HepG2 (cell line): ENCODE data around the gene POFUT1. TPM values are rescaled to one million over a fixed set of nuclear protein-coding genes. Genes with fewer than 3 reads are reported as not detected.

ENCODE experiments used
- ATAC-seq: fragments of 200-7000 bp; cut with Tn5 transposase; 3 replicates; pipeline ENCODE4 v1.9.1; 2020; ENCODE audit warnings: mild to moderate bottlenecking, moderate library complexity
- BruUV-seq: library from RNA; stranded (reverse); fragments of 400-500 nt; replicated peaks from 2 replicates; lab custom pipeline; 2021; lab: Mats Ljungman, UMichigan
- CTCF ChIA-PET: fragments of 300-600 bp; formaldehyde crosslinking; extraction: SDS; loops from one replicate; lab custom pipeline; 2021; ENCODE audit warnings: low total read pairs, inconsistent platforms, low intra/inter-chr PET ratio; lab: Yijun Ruan, JAX
- POLR2A ChIA-PET: fragments of 350-600 bp; sonication (Branson Sonifier 250); formaldehyde crosslinking; loops from one replicate; lab custom pipeline; 2020; ENCODE audit warnings: antibody characterized with exemption, inconsistent platforms; lab: Yijun Ruan, JAX
- DNase-seq: peaks from one replicate; pipeline ENCODE4 v3.0.0-alpha.2; 2015; ENCODE audit warnings: low spot score
- FAIRE-seq: peaks from 3 replicates; lab custom pipeline; 2011; peaks lifted over from hg19 to GRCh38; lab: Jason Lieb, UNC
- H2AFZ ChIP-seq: one replicate; pipeline ENCODE4 v1.6.1; 2011; ENCODE audit warnings: low read length, inconsistent platforms
- H3K27ac ChIP-seq: fragments of 300-600 bp; 3 replicates; pipeline ENCODE4 v1.8.0; 2011; ENCODE audit warnings: mixed run types, mild to moderate bottlenecking, mixed read lengths, low read length, inconsistent platforms; ENCODE audit not compliant: insufficient read depth; ENCODE audit errors: extremely low read length
- H3K27me3 ChIP-seq, 2 experiments: fragments of 200-600 bp in 1 of 2; 2 replicates in 1 of 2; 3 replicates in 1 of 2; pipeline versions ENCODE4 v1.6.0 to v1.8.0; 2011; ENCODE audit warnings: low read length in 2 of 2, mild to moderate bottlenecking in 2 of 2, moderate library complexity in 2 of 2, inconsistent platforms in 1 of 2; ENCODE audit not compliant: insufficient read depth in 2 of 2, control insufficient read depth in 1 of 2
- H3K36me3 ChIP-seq, 2 experiments: fragments of 200-600 bp in 1 of 2; replicated peaks in 1 of 2; 2 replicates in 1 of 2; 3 replicates in 1 of 2; pipeline versions ENCODE4 v1.5.1 to v1.8.0; 2011; ENCODE audit warnings: low read length in 2 of 2, inconsistent platforms in 1 of 2; ENCODE audit not compliant: insufficient read depth in 2 of 2, control insufficient read depth in 1 of 2
- H3K4me1 ChIP-seq: 2 replicates; pipeline ENCODE4 v1.5.1; 2012; ENCODE audit warnings: low read length, inconsistent platforms; ENCODE audit not compliant: insufficient read depth
- H3K4me2 ChIP-seq: 2 replicates; pipeline ENCODE4 v1.6.0; 2011; ENCODE audit warnings: low read depth, low read length, inconsistent platforms
- H3K4me3 ChIP-seq, 3 experiments: fragments of 200-600 bp in 1 of 3; sonication (generic), shearing (Covaris generic) in 1 of 3; replicated peaks in 1 of 3; 2 replicates each; pipeline ENCODE4 v1.5.1; 2011 to 2016; ENCODE audit warnings: low read length in 3 of 3, inconsistent platforms in 2 of 3, low read depth in 2 of 3, mild to moderate bottlenecking in 2 of 3, control low read depth in 1 of 3, mixed read lengths in 1 of 3; ENCODE audit not compliant: insufficient read depth in 1 of 3
- H3K79me2 ChIP-seq: one replicate; pipeline ENCODE4 v1.6.1; 2011; ENCODE audit warnings: low read length, inconsistent platforms; ENCODE audit not compliant: insufficient read depth
- H3K9ac ChIP-seq: 2 replicates; pipeline ENCODE4 v1.6.0; 2011; ENCODE audit warnings: mild to moderate bottlenecking, low read depth, low read length, inconsistent platforms; ENCODE audit not compliant: insufficient read depth
- H3K9me3 ChIP-seq: 2 replicates; pipeline ENCODE4 v1.5.1; 2012; ENCODE audit warnings: mild to moderate bottlenecking, low read length
- H4K20me1 ChIP-seq: 2 replicates; pipeline ENCODE4 v1.6.0; 2011; ENCODE audit warnings: inconsistent platforms, mild to moderate bottlenecking, low read length, moderate library complexity; ENCODE audit not compliant: insufficient read depth
- CBX1 ChIP-seq: IDR thresholded peaks from one replicate; pipeline ENCODE4 v1.6.1; 2016; ENCODE audit warnings: antibody characterized with exemption, low read depth
- EEA1 ChIP-seq: sonication (generic); formaldehyde crosslinking; IDR thresholded peaks from 2 replicates; pipeline ENCODE4 v1.5.1; 2020; ENCODE audit warnings: mild to moderate bottlenecking, missing genetic modification reagents, borderline replicate concordance
- ETS1 ChIP-seq: sonication (generic); formaldehyde crosslinking; IDR thresholded peaks from 2 replicates; pipeline ENCODE4 v1.4.0; 2020; ENCODE audit warnings: missing genetic modification reagents
- KLF15 ChIP-seq: sonication (generic); formaldehyde crosslinking; IDR thresholded peaks from 2 replicates; pipeline ENCODE4 v1.8.1; 2023; ENCODE audit warnings: borderline replicate concordance, mild to moderate bottlenecking, inconsistent platforms, missing genetic modification reagents, mixed read lengths
- MED1 ChIP-seq: sonication (generic); formaldehyde crosslinking; IDR thresholded peaks from 2 replicates; pipeline ENCODE4 v1.4.0; 2020; ENCODE audit warnings: missing genetic modification reagents
- POLR2G ChIP-seq: fragments of 200-400 bp; formaldehyde crosslinking; IDR thresholded peaks from 2 replicates; pipeline ENCODE4 v1.6.1; 2018; ENCODE audit warnings: mild to moderate bottlenecking, low read depth, low read length, moderate library complexity
- PRPF4 ChIP-seq: fragments of 200-400 bp; formaldehyde crosslinking; IDR thresholded peaks from 2 replicates; pipeline ENCODE4 v1.6.1; 2016; ENCODE audit warnings: low read length, low read depth; ENCODE audit not compliant: poor library complexity, severe bottlenecking
- TRIM24 ChIP-seq: sonication (generic); formaldehyde crosslinking; IDR thresholded peaks from 2 replicates; pipeline ENCODE4 v1.8.0; 2022; ENCODE audit warnings: mild to moderate bottlenecking, missing genetic modification reagents
- ZNF180 ChIP-seq: sonication (generic); formaldehyde crosslinking; IDR thresholded peaks from 2 replicates; pipeline ENCODE4 v1.4.0; 2020; ENCODE audit warnings: low read depth, missing genetic modification reagents, borderline replicate concordance
- ZNF20 ChIP-seq: sonication (generic); formaldehyde crosslinking; IDR thresholded peaks from 2 replicates; pipeline ENCODE4 v1.4.0; 2020; ENCODE audit warnings: mild to moderate bottlenecking, moderate library complexity, missing genetic modification reagents
- ZNF441 ChIP-seq: sonication (generic); formaldehyde crosslinking; IDR thresholded peaks from 2 replicates; pipeline ENCODE4 v1.7.0; 2021; ENCODE audit warnings: missing genetic modification reagents, borderline replicate concordance
- ZNF530 ChIP-seq: sonication (generic); formaldehyde crosslinking; IDR thresholded peaks from 2 replicates; pipeline ENCODE4 v1.5.0; 2020; ENCODE audit warnings: low read depth, mild to moderate bottlenecking, missing genetic modification reagents
- ZNF562 ChIP-seq: sonication (generic); formaldehyde crosslinking; IDR thresholded peaks from 2 replicates; pipeline ENCODE4 v1.8.0; 2022; ENCODE audit warnings: missing genetic modification reagents, borderline replicate concordance
- ZSCAN29 ChIP-seq: sonication (generic); formaldehyde crosslinking; conservative IDR thresholded peaks from 2 replicates; pipeline ENCODE4 v1.4.0; 2020; ENCODE audit warnings: mild to moderate bottlenecking, missing genetic modification reagents
- WGBS: methylation state at CpG from one replicate; pipeline ENCODE4 v1.1.6; 2017; ENCODE audit warnings: low lambda C conversion rate; 5-methylcytosine and 5-hydroxymethylcytosine counted together
- in situ Hi-C: cut with HindIII; loops from 2 replicates; pipeline ENCODE4 v1.10.0; 2017; ENCODE audit warnings: low pct_unique_long_range_greater_than_20kb; ENCODE audit not compliant: extremely low pct_ligation_motif_present
- intact Hi-C: fragments of 100-400 bp; cut with micrococcal nuclease; formaldehyde crosslinking; loops from one replicate; pipeline ENCODE4 v1.10.0; 2022; ENCODE audit not compliant: unreplicated experiment
- polyA plus RNA-seq, 8 experiments: library from polyadenylated mRNA; depleted of rRNA in 3 of 8; stranded (reverse) in 7 of 8; unstranded in 1 of 8; fragments of >200 nt; fragmentation: Illumina TruSeq in 4 of 8; extraction: Trizol in 4 of 8; gene quantifications; 2 replicates each; pipeline versions ENCODE4 v1.2.1 to v1.2.3, GENCODE V29; 2011 to 2016; ENCODE audit warnings: low read depth in 4 of 8, missing spikeins in 1 of 8, mixed read lengths in 1 of 8; ENCODE audit not compliant: insufficient read depth in 1 of 8
- total RNA-seq, 5 experiments: library from RNA; depleted of rRNA; stranded (reverse); fragments of >200 nt; fragmentation: Illumina TruSeq; extraction: Trizol; gene quantifications; 2 replicates each; pipeline ENCODE4 v1.2.3, GENCODE V29; 2016; ENCODE audit warnings: low read depth in 1 of 5

The POFUT1 gene
- total and polyA plus RNA-seq, 2 of the 13 experiments (the other 11 are each of a cell fraction or from before 2014, with no cell fraction given): 35.5 to 58.3 TPM

- in situ Hi-C loops: no loop called here
- Histone ChIP-seq H3K27me3 (no peaks in the 10 kb centered on the region), H3K36me3 (peaks cover 22 to 52% of the 10 kb centered on the region in 2 experiments), H3K79me2 (no peaks in the 10 kb centered on the region), H3K9ac (no peak overlapping the region), H3K4me3 (no peak overlapping the region), H3K27ac (no peak overlapping the region), H3K4me2 (no peak overlapping the region), H4K20me1 (no peaks in the 10 kb centered on the region), H3K4me1 (peaks cover 24% of the 10 kb centered on the region), H2AFZ (no peak overlapping the region), H3K9me3 (no peaks in the 10 kb centered on the region)
- ChIA-PET POLR2A (no interaction called here), CTCF (no interaction called here)
- intact Hi-C loops: no loop called here
- WGBS: 96% methylated on average over 13 of the region's 13 CpGs
- ATAC-seq (no peak), DNase-seq (no peak), FAIRE-seq (no peak)
- TF ChIP-seq ZNF180 (CRISPR knock-in tag) (no peak), EEA1 (CRISPR knock-in tag) (no peak), MED1 (CRISPR knock-in tag) (no peak), KLF15 (CRISPR knock-in tag) (no peak), POLR2G (no peak), ETS1 (no peak), TRIM24 (CRISPR knock-in tag) (no peak), ZNF562 (CRISPR knock-in tag) (no peak), ZNF20 (CRISPR knock-in tag) (no peak), PRPF4 (no peak), ZSCAN29 (CRISPR knock-in tag) (no peak), ZNF441 (CRISPR knock-in tag) (no peak), CBX1 (no peak), ZNF530 (CRISPR knock-in tag) (no peak)
- BruUV-seq: no TSS peak
These were observed 26.6 kb downstream of the POFUT1 start for GRCh38 chr20:32234135-32234808.
